NCI-H1436 treated with DMSO at 0.1 percent for 48 hours (cell line): Measurements from ENCODE around the gene TRPC1.
A peak's percentile ranks its signal among the peaks of the same experiment; 100 is the strongest.

ENCODE experiments used
- DNase-seq: peaks from one replicate; lab custom pipeline; 2025; lab: John Stamatoyannopoulos, UW

Gene TRPC1

DNA sequence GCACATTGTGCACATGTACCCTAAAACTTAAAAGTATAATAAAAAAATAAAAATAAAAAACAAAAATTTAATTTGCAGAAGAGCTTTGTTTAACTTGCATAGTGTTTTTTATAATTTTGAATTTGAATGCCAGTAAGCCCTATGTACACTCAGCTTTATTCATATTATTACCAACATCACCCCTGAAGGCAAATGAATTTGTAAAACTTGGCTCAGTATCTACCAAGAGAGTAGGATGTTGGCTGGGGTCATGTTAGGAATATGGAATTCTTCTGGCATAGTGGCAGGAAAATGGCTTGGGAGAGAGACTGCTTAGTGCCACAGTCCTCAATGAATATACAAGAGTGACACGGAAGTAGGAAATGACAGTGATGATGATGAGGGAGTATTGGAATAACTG, 30.7 kb downstream of the TRPC1 start:
- no peak for DNase-seq

DNA sequence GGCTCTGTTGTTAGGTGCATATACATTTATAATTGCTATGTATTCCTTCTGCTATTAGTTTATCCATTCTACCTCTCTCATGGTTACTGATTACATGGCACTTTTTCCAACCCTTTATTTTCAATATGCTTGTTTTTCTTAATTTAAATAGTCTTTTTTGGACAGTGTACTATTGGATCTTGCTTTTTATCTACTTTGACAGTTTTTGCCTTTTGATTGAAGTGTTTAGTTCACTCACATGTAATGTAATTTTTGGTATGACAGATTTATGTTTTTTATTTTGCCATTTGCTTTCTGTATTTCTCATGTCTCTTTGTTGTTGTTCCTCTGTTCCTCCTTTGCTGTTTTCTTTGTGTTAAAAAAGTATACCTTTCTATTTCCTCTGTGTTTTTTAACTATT, 44.5 kb downstream of the TRPC1 start:
- DNase-seq: no peak

DNA sequence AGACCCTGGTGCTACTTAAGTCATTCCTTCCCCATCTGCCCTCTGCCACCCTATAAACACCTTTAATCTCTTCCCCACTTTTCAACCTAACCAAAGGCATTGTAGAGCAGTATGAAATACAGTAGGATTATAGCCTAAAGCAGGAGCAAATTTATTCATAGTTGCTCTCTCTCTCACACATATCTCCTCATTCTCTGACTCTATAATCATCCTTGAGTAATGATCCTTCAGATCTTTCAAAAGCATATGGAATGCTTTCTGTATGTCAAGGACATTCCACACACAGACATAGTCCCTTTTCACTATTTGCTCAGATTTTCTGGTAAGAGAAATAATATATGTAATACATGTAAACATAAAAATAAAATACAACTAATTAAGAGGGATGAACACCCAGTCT, 54.1 kb downstream of the TRPC1 start:
- no peak for DNase-seq

DNA sequence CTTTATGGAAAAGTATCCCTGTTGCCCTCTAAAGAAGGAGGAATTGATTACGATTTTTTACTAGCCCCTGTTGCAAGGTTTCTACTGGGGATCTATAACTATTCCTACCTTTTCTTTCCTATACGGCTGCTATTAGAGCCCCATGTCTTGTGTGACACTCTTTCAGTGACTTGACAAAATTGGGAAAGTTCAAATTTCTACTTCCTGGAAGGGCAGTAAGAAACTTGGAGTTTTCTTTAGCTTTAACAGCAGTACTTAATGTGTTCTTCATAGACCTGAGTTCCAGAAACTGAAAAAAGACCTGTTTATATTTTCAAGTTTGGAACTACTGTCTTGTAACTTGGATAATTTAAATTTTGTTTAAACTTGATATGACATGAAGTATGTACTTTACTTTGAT, 54.7 kb downstream of the TRPC1 start:
- DNase-seq: no peak

DNA sequence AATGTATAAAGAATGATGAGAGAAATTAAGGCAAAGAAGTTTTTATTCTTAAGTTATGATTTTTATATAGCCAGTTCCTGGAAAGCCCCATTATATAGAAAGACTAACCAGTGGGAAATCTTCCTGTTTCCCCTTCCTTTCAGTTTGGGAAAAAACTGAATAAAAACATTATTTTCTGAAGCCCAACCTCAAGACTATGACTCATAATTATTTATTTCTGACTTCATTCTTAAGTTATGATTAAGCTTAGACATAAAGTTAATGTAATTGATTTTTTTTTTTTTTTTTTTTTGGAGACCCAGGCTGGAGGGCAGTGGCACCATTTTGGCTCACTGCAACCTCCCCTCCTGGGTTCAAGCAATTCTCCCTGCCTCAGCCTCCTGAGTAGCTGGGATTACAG, 55.8 kb downstream of the TRPC1 start:
- no peak for DNase-seq

DNA sequence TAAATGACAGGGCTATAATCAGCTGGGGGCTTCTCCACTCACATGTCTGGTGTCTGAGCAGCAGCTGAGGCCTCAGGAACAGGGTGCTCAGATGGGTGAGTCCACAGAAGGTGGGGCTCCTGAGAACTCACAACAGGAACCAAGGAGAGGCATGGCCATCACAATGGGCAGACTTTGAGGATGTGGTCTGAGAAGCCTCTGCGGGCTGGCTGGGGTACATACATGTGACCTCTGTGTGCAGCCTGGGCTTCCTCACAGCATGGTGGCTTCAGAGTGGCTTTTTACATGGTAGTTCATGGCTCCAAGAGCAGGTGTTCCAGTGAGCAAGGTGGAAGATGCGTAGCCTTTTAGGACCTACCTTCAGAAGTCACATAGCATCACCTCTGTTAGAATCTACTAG, 58.8 kb downstream of the TRPC1 start:
- no peak for DNase-seq

DNA sequence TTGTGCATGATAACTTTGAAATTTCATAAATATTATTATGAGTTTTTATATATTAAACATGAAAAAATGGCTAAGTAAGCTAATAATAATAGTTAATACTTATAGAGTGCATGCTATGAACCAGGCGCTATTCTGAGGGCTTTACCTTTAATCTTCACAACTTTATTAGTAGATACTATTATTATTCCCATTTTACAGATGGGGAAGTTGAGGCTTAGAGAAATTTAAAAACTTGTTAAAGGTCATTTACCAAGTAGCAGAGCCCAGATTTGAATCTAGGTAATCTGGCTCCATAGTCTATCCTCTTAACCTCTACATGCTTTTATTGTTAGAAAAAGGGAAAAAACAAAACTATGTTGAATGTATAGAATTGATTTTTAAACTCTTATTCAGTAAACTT, 60.4 kb downstream of the TRPC1 start:
- DNase-seq: no peak

DNA sequence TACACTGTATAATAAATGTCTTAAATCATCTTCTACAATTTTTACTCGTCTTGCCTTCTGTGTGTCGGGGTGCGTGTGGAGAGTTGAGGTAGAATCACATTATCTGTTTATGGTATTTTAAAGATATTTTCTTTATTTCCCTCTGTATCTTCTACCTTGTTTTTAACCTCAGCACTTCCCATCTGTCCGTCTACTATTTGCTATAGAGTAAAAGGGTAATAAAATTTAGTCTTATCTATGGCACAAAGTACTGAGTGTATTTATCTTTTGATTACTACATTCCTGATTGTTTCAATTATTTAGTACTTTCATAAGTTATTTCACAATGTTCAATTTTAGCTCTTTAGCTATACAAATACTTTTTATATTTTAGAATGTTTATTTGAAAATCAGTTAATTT, 62.2 kb downstream of the TRPC1 start:
- DNase-seq: no peak

DNA sequence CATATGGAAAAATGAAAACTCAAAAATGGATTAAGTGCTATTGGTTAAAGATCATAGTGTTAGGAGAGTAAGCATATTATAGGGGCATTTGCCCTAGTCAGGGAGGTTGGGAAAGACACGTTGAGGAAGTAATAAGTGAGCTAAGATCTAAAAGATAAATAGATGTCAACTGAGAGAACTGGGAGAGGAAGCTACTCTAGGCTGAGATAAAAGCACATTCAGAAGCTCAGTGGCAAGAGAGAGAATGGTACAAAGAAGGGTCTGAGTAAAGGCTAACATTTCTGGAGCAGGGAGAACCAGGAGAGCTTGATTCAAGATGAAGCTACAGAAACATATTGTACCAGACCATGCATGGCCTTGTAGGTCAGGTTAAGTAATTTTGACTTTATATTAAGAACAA, 63.9 kb downstream of the TRPC1 start:
- no peak for DNase-seq

DNA sequence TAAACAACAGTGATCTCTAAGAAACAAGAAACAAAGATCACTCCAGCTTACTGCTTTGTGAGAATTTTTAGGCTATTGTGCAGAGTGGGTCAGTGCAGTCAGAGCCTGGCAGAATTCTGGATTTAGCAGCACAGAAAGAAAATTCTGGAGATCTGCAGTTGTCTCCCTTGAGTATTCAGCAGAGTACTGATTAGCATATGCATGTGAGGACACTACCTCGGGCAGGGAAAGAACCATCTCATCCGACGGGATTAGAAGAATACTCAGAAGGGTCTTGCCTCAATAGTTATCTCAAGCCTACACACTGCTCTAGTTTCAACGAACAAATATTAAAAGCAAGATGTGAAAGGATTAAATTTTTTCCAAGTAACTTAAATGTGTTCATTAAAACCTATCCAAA, 70.7 kb downstream of the TRPC1 start:
- DNase-seq: no peak

DNA sequence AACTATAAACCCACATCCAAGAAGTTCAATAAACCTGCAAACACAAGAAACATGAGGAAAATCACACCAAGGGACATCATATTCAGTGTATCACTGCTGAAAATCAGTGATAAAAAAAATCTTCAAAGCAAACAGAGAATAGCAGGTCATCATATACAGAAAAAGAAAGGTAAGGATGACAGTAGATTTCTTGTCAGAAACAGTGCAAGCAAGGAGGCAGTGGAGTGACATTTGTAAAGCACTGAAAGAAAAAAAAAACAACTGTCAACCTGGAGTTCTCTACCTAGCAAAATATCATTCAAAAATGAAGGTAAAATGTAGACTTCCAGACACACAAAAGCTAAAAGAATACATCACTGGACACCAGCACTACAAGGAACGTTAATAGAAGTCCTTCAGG, 71.5 kb downstream of the TRPC1 start:
- DNase-seq: no peak

DNA sequence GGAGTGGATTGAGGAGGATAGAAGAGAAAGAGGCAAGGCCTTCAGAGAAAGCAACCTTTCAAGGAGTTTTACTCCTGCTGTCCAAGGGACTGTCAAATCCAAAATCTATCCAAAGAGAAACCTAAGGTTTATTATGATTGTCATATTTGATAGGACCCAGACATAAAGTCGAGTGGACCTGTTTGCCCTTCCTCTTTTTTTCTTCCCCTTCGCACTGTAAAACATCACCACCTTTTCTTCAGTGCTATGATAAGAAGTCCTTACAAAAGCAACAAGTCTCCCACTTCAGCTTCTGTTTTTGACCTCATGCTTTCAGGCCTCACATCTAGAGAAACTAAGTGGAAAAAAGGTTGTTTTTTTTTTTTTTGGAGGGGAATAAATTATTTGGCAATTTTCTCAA, 73.0 kb downstream of the TRPC1 start:
- DNase-seq: no peak

DNA sequence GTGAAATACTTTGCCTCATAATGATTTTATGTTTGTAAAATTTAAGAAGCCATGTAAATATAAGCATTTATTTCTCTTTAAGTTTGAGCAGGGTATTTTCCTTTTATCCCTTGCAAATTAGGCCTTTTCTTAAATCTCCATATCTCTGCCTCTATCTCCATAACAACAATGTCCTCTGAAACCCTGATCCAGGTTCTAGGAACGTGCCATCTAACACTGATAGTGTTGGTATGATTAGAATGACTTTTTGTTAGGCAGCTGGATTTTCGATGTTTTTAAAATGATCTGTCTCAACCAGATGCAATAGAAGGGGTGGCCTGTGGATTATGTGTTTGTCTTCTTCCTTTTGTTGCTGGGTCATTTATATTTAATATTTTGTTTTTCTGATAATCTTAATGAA, 77.9 kb downstream of the TRPC1 start:
- no peak for DNase-seq

DNA sequence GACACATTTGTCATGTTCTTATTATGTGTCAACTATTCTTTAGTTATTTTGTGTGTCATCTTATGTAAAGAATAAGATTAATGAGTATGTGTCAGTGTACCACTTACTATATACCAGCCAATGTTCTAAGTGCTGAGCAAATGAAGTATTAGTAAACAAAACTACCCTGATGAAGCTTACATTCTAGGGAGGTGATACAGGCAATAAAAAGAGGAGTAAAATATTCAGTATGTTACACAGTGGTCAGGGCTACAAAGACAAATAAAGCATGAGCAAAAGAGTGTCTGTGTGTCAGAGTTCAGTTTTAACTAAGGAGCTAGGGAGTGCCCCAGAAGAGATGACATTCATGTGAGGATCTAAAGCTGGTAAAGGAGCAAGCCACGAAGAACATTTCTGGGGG, 79.1 kb downstream of the TRPC1 start:
- DNase-seq: no peak

DNA sequence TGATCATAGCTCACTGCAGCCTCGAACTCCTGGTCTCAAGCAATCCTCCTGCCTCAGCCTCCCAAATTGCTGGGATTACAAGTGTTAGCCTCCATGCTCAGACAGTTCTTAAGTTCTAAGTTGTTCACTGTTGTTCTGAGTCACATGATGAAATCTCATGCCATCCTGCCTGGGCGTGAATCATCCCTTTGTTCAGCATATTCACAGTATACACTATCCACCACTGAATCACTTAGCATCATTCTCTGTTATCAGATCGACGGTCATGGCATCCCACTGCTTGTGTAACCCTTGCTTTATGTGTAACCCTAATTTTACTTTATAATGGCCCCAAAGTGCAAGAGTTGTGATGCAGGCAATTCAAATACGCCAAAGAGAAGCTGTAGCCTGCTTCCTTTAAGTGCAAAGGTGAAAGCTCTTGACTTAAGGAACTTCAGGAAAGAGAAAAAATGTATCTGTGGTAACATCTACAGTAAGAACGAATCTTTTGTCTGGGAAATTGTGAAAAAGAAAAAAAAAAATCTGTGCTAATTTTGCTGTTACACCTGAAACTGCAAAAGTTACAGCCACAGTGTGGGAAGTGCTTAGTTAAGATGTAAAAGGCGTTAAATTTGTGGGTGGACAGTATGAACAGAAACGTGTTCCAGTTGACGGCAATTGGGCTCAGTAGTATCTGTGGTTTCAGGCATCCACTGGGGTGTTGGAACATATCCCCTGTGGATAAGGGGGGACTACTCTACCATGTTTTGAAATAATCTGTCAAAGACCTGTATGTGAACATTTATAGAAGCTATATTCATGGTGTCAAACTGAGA, 84.5 kb downstream of the TRPC1 start:
- DNase-seq: no peak

DNA sequence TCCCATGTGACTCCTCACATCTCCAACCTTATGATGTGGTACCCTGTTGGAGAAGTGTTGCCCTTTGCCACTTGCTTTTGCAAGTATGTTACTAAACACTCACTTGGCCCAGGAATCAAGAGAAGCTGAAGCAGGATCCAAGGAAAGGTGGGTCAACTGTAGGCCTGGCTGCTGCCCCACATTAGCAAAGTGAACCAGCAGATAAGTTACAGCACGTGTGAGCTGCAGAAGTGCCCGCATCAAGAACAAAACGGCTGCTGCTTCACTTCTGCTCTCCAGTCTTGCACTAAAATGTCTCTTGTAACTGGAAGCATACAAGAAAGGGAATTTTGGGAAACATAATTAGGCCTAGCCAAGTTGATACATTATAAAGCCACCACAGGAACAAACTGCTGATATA, 85.4 kb downstream of the TRPC1 start:
- no peak for DNase-seq

DNA sequence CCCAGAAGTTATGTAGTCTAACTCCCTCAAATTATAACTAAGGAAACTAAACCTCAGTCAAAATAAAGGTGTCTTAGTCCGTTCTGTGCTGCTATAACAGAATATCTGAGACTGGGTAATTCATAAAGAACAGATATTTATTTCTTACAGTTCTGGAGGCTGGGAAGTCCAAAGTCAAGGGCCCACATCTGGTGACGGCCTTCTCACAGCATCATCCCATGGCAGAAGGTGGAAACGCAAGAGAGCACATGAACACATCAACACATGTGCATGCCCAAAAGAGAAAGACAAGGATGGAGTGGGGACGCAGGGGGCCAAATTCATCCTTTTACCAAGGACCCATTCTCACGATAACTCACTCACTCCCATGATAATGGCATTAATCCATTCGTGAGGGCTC, 92.0 kb downstream of the TRPC1 start:
- no peak for DNase-seq

DNA sequence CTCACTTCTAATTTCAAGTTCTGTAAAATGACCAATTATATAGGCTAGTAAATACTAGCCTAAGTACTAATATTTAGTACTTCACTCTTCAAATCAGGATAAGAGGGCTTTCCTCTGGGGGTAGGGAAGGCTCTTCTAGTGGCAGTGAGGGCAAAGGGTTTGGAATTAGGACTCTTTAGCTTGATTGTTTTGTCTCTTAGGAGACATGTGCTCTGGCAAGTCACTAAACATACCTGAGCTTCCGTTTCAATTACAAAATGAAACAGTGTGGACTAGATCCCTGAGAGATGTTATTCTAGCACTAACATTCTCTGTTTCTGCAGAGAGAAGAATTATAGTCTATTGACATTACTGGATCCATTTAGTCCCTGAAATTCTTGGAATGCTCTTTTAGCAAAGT, 93.5 kb downstream of the TRPC1 start:
- DNase-seq: no peak

DNA sequence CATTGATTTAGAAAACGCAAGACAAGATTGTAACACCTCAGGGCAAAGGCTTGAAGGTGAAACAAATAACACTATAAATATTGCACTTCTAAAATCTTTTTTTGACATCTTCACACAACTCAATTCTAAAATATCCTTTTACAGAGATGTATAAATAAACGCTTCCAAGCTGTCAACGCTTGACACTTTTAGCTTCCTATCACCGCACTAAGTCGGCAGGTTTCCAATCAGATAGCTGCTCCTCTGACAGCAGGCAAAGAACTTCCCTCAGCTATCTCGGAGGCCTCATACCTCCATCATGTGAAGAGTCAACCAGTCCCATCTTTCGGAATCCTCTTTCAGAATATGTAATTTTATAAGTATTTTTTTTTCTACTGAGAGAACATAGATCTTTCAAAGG, 94.1 kb downstream of the TRPC1 start:
- DNase-seq: no peak

DNA sequence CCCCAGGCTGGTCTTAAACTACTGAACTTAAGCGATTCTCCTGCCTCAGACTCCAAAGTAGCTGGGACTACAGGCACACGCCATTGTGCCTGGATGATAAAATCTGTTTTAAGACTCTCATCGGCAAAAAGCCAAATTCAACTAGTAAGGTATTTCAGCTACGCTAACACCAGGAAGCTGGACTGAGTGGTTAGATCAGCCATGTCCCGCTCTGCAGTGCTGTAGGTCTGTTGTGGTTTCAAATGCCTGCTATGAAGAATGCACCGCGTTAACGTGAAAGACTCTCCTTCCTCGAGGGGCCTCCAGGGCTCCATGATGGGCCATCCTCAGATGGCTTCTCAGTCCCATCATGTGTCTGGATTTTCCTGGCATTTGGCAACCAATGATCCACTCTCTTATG, 94.8 kb downstream of the TRPC1 start:
- DNase-seq: no peak

DNA sequence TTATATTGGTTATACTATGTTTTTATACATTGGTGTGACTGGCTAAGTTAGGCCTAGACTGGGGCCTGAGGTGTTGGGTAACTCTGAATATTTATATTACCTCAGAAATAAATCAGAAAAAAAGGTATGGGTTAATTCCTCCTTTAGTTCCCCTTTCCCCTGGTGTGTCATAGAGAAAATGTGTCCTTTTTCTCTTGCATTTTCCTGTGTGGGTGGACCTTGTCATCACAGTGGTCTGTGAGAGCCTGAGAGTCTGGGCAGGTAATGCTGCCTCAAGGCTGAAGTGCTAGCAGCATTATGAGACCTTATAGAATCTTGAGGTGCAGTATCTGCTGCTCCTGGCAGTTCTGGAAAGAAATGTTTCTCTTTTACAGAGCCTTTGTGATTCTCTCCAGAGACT, 95.3 kb downstream of the TRPC1 start:
- no peak for DNase-seq

DNA sequence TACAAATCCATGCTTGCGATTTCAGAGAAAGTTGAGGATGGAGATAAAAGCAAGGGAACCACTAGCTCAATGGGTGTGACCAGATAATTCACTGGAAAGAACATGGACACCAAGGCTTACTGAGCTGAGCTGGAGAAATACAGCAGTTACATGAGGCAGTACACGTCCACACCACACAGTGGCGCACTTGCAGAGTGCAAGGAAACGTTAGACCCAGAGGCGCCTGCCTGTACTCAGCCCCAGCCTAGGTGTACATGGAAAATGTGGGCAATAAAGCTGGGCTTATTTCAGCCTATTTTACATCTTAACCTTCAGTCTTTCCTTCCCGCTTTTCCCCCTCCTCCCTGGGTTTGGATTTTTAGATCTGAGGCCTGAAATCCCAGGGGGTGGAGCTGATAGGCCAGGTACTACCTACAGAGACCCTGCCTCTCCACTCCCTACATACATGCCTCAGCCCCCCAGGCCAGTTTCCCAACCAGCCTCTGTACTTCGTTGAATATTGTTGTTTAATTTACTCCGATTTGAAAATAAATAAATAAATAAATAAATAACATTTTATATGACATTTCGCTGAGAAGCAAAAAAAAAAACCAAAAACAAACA, 105.0 kb downstream of the TRPC1 start:
- DNase-seq: peak; percentile 21

DNA sequence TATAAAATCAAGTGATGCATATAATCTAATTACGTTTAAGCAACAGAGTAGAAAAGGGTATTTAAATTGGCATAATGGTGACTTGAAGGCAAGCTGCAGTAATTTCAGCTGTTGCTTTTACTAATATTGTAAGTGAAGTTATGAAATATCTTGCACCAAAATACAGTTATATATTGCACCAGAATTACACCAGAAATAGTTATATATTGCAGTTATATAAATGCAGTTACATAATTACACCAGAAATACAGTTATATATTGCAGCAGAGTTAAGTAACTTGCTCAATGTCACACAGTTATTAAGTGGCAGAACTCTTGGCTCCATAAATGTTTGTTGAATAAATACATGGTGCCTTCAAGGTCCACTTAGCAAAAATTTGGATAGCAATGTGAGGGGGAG, 113.7 kb downstream of the TRPC1 start:
- DNase-seq: no peak

DNA sequence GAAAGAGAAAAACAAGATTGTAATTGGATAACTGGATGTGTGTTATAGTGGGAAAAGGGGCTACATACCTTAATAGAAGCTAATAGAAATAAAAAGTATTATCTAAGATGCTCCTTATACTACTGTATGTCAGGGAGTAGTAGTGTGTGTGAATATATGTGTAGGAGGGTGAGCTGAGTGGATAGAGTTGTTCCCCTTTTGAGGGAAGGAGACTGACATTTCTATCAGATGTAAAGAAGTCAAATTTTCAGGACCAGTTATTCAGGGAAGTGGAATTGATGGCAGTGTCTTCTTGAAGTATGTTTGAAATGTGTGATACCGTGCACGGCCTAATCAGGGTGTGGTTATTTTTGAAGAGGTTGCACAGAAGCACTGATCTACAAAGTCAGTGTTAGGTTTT, 116.0 kb downstream of the TRPC1 start:
- no peak for DNase-seq
